ENCODE results near the gene MAPK8. TPM values are rescaled to one million over a fixed set of nuclear protein-coding genes. Genes with fewer than 3 reads are reported as not detected.

The MAPK8 gene
- total and polyA plus RNA-seq, 9 of the 15 experiments (the other 6 are each of a cell fraction or from before 2014, with no cell fraction given) = 6.4 to 159 (median 71.0) TPM

DNA sequence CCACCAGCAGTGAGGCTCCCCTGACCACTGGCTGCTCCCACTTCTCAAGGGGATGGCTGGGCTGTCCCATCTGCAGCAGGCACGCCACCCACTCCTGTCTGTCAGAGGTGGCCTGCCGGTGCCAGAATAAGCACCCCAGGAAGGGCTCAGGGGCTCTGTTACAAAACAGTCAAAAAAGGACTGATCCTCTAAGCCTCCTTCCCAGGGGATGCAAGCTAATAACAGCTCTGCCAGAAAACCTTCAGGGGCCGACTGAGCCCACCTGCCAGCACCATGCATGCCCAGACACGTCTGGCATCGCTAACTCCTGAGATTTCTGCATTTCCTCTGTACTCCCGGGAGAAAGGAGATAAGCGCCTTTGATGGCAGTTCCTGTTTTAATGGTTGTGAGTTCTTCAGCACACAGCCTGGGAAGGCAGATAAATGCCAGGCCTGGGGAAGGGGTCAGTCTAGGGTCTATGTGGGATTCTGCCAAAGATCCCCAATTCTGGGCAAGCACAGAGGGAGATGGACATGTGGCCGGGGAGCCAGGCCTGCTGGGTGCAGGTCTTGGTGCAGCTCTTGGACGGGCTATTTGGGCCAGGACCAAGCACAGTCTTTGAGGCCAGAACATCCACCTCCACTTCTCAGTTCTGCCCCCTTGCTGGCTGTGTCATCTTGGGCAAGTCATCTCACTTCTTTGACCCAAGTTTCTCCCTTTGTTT lies 170.0 kb downstream of the MAPK8 start (continued):
- TF ChIP-seq YY1 (IDR thresholded peaks at IDR 0.05; ENCODE audit: borderline replicate concordance in 1 of 3, control insufficient read depth in 1 of 3, extremely low read depth in 1 of 3, insufficient read depth in 3 of 3, insufficient read length in 1 of 3, insufficient replicate concordance in 2 of 3, low read depth in 1 of 3, low read length in 2 of 3) (no peak), NCOR1 (IDR thresholded peaks at IDR 0.05) (peak; percentile 66), ETV1 (tag; conservative IDR thresholded peaks at IDR 0.05; ENCODE audit: low read depth) (0 out of 2 replicates have a peak, but pooled peaks have one; percentile 26), RCOR1 (IDR thresholded peaks at IDR 0.05; ENCODE audit: borderline replicate concordance in 1 of 2, low read depth in 2 of 2, low read length in 2 of 2) (peak in 1 of 2 experiments; percentile 64; a peak in 2 of 4 replicates), SMARCA4 (IDR thresholded peaks at IDR 0.05) (peak; percentile 70; the same call in 1 of the 2 replicates), ZNF282 (CRISPR knock-in tag; IDR thresholded peaks at IDR 0.05) (no peak), MAZ (CRISPR knock-in tag; conservative IDR thresholded peaks at IDR 0.05 in 1 of 2, IDR thresholded peaks at IDR 0.05 in 1 of 2) (0 out of 4 replicates have a peak, but pooled peaks of 1 of the 2 experiments have one; percentile 22), RHOXF2B (CRISPR knock-in tag; conservative IDR thresholded peaks at IDR 0.05) (no peak), RBM15 (IDR thresholded peaks at IDR 0.05; ENCODE audit: insufficient read depth, low read length) (no peak), GTF2E2 (tag; IDR thresholded peaks at IDR 0.05) (peak; percentile 30; the same call in 1 of the 2 replicates), ZNF57 (CRISPR knock-in tag; IDR thresholded peaks at IDR 0.05) (no peak), ARID1B (IDR thresholded peaks at IDR 0.05) (peak; percentile 84), U2AF2 (optimal IDR thresholded peaks at IDR 0.05; ENCODE audit: low read depth, low read length) (no peak), TCF3 (CRISPR knock-in tag; IDR thresholded peaks at IDR 0.05) (peak; percentile 82), TEAD1 (CRISPR knock-in tag; IDR thresholded peaks at IDR 0.05) (no peak)
- TF ChIP-seq, protein P1, sequence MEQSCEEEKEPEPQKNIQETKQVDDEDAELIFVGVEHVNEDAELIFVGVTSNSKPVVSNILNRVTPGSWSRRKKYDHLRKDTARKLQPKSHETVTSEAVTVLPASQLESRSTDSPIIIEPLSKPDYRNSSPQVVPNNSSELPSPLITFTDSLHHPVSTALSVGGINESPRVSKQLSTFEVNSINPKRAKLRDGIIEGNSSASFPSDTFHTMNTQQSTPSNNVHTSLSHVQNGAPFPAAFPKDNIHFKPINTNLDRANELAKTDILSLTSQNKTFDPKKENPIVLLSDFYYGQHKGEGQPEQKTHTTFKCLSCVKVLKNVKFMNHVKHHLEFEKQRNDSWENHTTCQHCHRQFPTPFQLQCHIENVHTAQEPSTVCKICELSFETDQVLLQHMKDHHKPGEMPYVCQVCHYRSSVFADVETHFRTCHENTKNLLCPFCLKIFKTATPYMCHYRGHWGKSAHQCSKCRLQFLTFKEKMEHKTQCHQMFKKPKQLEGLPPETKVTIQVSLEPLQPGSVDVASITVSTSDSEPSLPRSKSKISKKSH (CRISPR knock-in tag; IDR thresholded peaks at IDR 0.05) = no peak
- TF ChIP-seq, protein P2, sequence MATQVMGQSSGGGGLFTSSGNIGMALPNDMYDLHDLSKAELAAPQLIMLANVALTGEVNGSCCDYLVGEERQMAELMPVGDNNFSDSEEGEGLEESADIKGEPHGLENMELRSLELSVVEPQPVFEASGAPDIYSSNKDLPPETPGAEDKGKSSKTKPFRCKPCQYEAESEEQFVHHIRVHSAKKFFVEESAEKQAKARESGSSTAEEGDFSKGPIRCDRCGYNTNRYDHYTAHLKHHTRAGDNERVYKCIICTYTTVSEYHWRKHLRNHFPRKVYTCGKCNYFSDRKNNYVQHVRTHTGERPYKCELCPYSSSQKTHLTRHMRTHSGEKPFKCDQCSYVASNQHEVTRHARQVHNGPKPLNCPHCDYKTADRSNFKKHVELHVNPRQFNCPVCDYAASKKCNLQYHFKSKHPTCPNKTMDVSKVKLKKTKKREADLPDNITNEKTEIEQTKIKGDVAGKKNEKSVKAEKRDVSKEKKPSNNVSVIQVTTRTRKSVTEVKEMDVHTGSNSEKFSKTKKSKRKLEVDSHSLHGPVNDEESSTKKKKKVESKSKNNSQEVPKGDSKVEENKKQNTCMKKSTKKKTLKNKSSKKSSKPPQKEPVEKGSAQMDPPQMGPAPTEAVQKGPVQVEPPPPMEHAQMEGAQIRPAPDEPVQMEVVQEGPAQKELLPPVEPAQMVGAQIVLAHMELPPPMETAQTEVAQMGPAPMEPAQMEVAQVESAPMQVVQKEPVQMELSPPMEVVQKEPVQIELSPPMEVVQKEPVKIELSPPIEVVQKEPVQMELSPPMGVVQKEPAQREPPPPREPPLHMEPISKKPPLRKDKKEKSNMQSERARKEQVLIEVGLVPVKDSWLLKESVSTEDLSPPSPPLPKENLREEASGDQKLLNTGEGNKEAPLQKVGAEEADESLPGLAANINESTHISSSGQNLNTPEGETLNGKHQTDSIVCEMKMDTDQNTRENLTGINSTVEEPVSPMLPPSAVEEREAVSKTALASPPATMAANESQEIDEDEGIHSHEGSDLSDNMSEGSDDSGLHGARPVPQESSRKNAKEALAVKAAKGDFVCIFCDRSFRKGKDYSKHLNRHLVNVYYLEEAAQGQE (IDR thresholded peaks at IDR 0.05; ENCODE audit: borderline replicate concordance) = no peak
- TF ChIP-seq, protein P2 (CRISPR knock-in tag; IDR thresholded peaks at IDR 0.05; ENCODE audit: low read depth) = no peak

Measured in K562 (cell line).